NCI-H2081 treated with DMSO at 0.1 percent for 48 hours (cell line): ENCODE data around the gene EFEMP1.
"Not testable (repeated sequence)": the region's sequence is repeated elsewhere in the genome, so short reads cannot be mapped to it uniquely, and the experiment has no call there.

Experiments
- DNase-seq: peaks from one replicate; lab custom pipeline; 2025; lab: John Stamatoyannopoulos, UW

EFEMP1 gene

GRCh38 chr2:55827855-55828254 lies 95.7 kb downstream of the EFEMP1 start:
- DNase-seq, result no peak

DNA sequence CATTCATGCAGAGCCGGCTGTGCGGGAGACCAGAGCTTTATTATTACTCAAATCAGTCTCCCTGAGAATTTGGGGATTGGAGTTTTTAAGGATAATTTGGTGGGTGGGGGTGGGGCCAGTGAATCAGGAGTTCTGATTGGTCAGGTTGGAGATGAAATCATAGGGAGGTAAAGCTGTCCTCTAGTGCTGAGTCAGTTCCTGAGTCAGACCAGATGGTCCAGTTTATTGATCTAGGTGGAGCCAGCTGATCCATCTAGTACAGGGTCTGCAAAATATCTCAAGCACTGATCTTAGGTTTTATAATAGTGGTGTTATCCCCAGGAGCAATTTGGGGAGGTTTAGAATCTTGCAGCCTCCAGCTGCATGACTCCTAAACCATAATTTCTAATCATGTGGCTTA lies 96.2 kb downstream of the EFEMP1 start:
- DNase-seq, result not testable (repeated sequence)

- DNase-seq, result no peak
These were observed 97.3 kb downstream of the EFEMP1 start for GRCh38 chr2:55826246-55826645.

GRCh38 chr2:55824551-55825096 lies 99.0 kb downstream of the EFEMP1 start:
- DNase-seq, result no peak
